A549 (cell line): Measurements from ENCODE around the gene FAAH. TPM values are rescaled to one million over a fixed set of nuclear protein-coding genes. Genes with fewer than 3 reads are reported as not detected.

Experiments used
- ATAC-seq, 2 experiments: fragments of 200-7000 bp in 1 of 2; fragments of >200 bp in 1 of 2; cut with Nextera tagmentation in 1 of 2; cut with Tn5 transposase in 1 of 2; 3 replicates each; pipeline versions ENCODE4 v1.8.0 to v1.9.1; 2018 to 2020; ENCODE audit warnings: mild to moderate bottlenecking in 1 of 2, moderate library complexity in 1 of 2
- CTCF ChIA-PET: fragments of 300-600 bp; sonication (Branson Sonifier 250); formaldehyde crosslinking; extraction: SDS; loops from one replicate; lab custom pipeline; 2021; ENCODE audit warnings: antibody characterized with exemption, inconsistent platforms; lab: Yijun Ruan, JAX
- POLR2A ChIA-PET: fragments of 350-600 bp; formaldehyde crosslinking; extraction: SDS; loops from one replicate; lab custom pipeline; 2021; ENCODE audit warnings: antibody characterized with exemption, inconsistent platforms; lab: Yijun Ruan, JAX
- DNase-seq, 2 experiments: peaks; one replicate each; pipeline versions ENCODE4 v3.0.0 to v3.0.0-alpha.2; 2011 to 2016; ENCODE audit warnings: low read depth in 1 of 2, low spot score in 1 of 2
- FAIRE-seq: peaks from 2 replicates; lab custom pipeline; 2011; peaks lifted over from hg19 to GRCh38; lab: Jason Lieb, UNC
- H3K27ac ChIP-seq, 2 experiments: fragments of >200 bp; sonication (Bioruptor Twin); formaldehyde crosslinking; 3 replicates each; pipeline ENCODE4 v1.5.1; 2016 to 2017
- H3K4me1 ChIP-seq: fragments of >200 bp; sonication (Bioruptor Twin); formaldehyde crosslinking; 3 replicates; pipeline ENCODE4 v1.6.1; 2016
- H3K4me2 ChIP-seq: fragments of >200 bp; sonication (Bioruptor Twin); formaldehyde crosslinking; 3 replicates; pipeline ENCODE4 v1.6.1; 2016
- H3K4me3 ChIP-seq: fragments of >200 bp; sonication (Bioruptor Twin); formaldehyde crosslinking; 3 replicates; pipeline ENCODE4 v1.5.1; 2016
- H3K9me3 ChIP-seq: fragments of >200 bp; sonication (Bioruptor Twin); formaldehyde crosslinking; 3 replicates; pipeline ENCODE4 v1.6.1; 2016
- BCL3 ChIP-seq: fragments of >200 bp; sonication (Bioruptor Twin); formaldehyde crosslinking; IDR thresholded peaks from 3 replicates; pipeline ENCODE4 v1.6.1; 2016
- CBX2 ChIP-seq: fragments of 200-600 bp; sonication (generic); IDR thresholded peaks from 2 replicates; pipeline ENCODE4 v1.6.1; 2016; ENCODE audit warnings: low read depth, mild to moderate bottlenecking, borderline replicate concordance
- CHD2 ChIP-seq: fragments of 150-350 bp; IDR thresholded peaks from 2 replicates; pipeline ENCODE4 v1.6.1; 2014; ENCODE audit warnings: low read length; ENCODE audit not compliant: partially characterized antibody
- CHD4 ChIP-seq: fragments of 200-600 bp; sonication (generic); IDR thresholded peaks from 2 replicates; pipeline ENCODE4 v1.6.1; 2016; ENCODE audit warnings: antibody characterized with exemption, mild to moderate bottlenecking, borderline replicate concordance
- E2F6 ChIP-seq: IDR thresholded peaks from 2 replicates; pipeline ENCODE4 v1.6.1; 2012; ENCODE audit warnings: low read depth, borderline replicate concordance
- EHMT2 ChIP-seq: fragments of 200-600 bp; sonication (generic); IDR thresholded peaks from 2 replicates; pipeline ENCODE4 v1.6.1; 2016; ENCODE audit warnings: antibody characterized with exemption, low read depth, mild to moderate bottlenecking, moderate library complexity
- ELK1 ChIP-seq: fragments of 150-350 bp; IDR thresholded peaks from 2 replicates; pipeline ENCODE4 v1.6.1; 2014; ENCODE audit warnings: low read depth, mild to moderate bottlenecking, low read length
- EP300 ChIP-seq, 2 experiments: fragments of >200 bp; sonication (Bioruptor Twin); formaldehyde crosslinking; IDR thresholded peaks; 2 replicates in 1 of 2; 3 replicates in 1 of 2; pipeline ENCODE4 v1.6.1; 2016 to 2017
- ESRRA ChIP-seq: fragments of 150-350 bp; IDR thresholded peaks from 2 replicates; pipeline ENCODE4 v1.6.1; 2014; ENCODE audit warnings: mild to moderate bottlenecking, low read length, borderline replicate concordance
- GATA3 ChIP-seq: IDR thresholded peaks from 2 replicates; pipeline ENCODE4 v1.6.1; 2012; ENCODE audit warnings: borderline replicate concordance
- HOXA7 ChIP-seq: fragments of 250-450 bp; sonication (Bioruptor Pico); IDR thresholded peaks from 2 replicates; pipeline ENCODE4 v1.5.0; 2020; ENCODE audit warnings: mild to moderate bottlenecking, moderate library complexity
- HOXB13 ChIP-seq: fragments of 250-450 bp; sonication (Bioruptor Pico); IDR thresholded peaks from 2 replicates; pipeline ENCODE4 v1.5.0; 2020; ENCODE audit warnings: low read depth, mild to moderate bottlenecking, moderate library complexity
- HOXB5 ChIP-seq: fragments of 250-450 bp; sonication (Bioruptor Pico); IDR thresholded peaks from 2 replicates; pipeline ENCODE4 v1.5.0; 2020; ENCODE audit warnings: mild to moderate bottlenecking, moderate library complexity
- JUNB ChIP-seq: fragments of >200 bp; sonication (Bioruptor Twin); formaldehyde crosslinking; IDR thresholded peaks from 2 replicates; pipeline ENCODE4 v1.6.1; 2016
- MAX ChIP-seq: IDR thresholded peaks from 2 replicates; pipeline ENCODE4 v1.6.1; 2012
- MAZ ChIP-seq: fragments of 150-350 bp; IDR thresholded peaks from 2 replicates; pipeline ENCODE4 v1.6.1; 2014; ENCODE audit warnings: antibody characterized with exemption, low read depth, low read length, borderline replicate concordance
- PBX3 ChIP-seq: IDR thresholded peaks from 2 replicates; pipeline ENCODE4 v1.6.1; 2012
- PHF8 ChIP-seq: fragments of 200-600 bp; sonication (generic); IDR thresholded peaks from 2 replicates; pipeline ENCODE4 v1.6.1; 2016; ENCODE audit warnings: low read depth, mild to moderate bottlenecking, antibody characterized with exemption, moderate library complexity, borderline replicate concordance
- POLR2A ChIP-seq: IDR thresholded peaks from 2 replicates; pipeline ENCODE4 v1.6.1; 2012; ENCODE audit warnings: mild to moderate bottlenecking, low read length
- RCOR1 ChIP-seq: fragments of 150-350 bp; IDR thresholded peaks from 2 replicates; pipeline ENCODE4 v1.6.1; 2014; ENCODE audit warnings: antibody characterized with exemption, low read length, low read depth
- RNF2 ChIP-seq: fragments of 200-600 bp; sonication (generic); IDR thresholded peaks from 2 replicates; pipeline ENCODE4 v1.6.1; 2016; ENCODE audit warnings: low read depth, mild to moderate bottlenecking, antibody characterized with exemption, moderate library complexity, borderline replicate concordance
- SMC3 ChIP-seq: fragments of >200 bp; sonication (Bioruptor Twin); formaldehyde crosslinking; IDR thresholded peaks from 3 replicates; pipeline ENCODE4 v1.6.1; 2018; ENCODE audit warnings: inconsistent platforms
- SREBF2 ChIP-seq: fragments of 450-650 bp; IDR thresholded peaks from 2 replicates; pipeline ENCODE4 v1.6.1; 2014; ENCODE audit warnings: mild to moderate bottlenecking, moderate library complexity
- TFCP2L1 ChIP-seq: fragments of 250-450 bp; sonication (Bioruptor Pico); IDR thresholded peaks from 2 replicates; pipeline ENCODE4 v1.5.0; 2021; ENCODE audit warnings: mild to moderate bottlenecking
- TP53 ChIP-seq: fragments of 250-450 bp; sonication (Bioruptor Pico); IDR thresholded peaks from 2 replicates; pipeline ENCODE4 v1.5.0; 2021; ENCODE audit warnings: mild to moderate bottlenecking, moderate library complexity
- USF2 ChIP-seq: fragments of 450-650 bp; IDR thresholded peaks from 2 replicates; pipeline ENCODE4 v1.6.1; 2014; ENCODE audit warnings: antibody characterized with exemption
- ZNF302 ChIP-seq: fragments of 250-450 bp; sonication (Bioruptor Pico); IDR thresholded peaks from 2 replicates; pipeline ENCODE4 v1.9.0; 2021; ENCODE audit warnings: inconsistent platforms, mild to moderate bottlenecking, moderate library complexity
- WGBS: methylation state at CpG from one replicate; pipeline ENCODE4 v1.1.6; 2017; ENCODE audit errors: missing lambda C conversion rate; 5-methylcytosine and 5-hydroxymethylcytosine counted together
- polyA plus RNA-seq, 4 experiments: library from polyadenylated mRNA; depleted of rRNA in 3 of 4; stranded (reverse); fragments of >200 nt; fragmentation: RNase III in 1 of 4; extraction: RNeasy Plus Mini Kit Qiagen cat#74134 plus additional on column Dnase treatment in 1 of 4; gene quantifications; 2 replicates in 3 of 4; 3 replicates in 1 of 4; pipeline ENCODE4 v1.2.3, GENCODE V29; 2011 to 2017

The FAAH gene
- polyA plus RNA-seq, 2 of the 4 experiments (the other 2 are of a cell fraction), result 1.2 to 1.3 TPM

GRCh38 chr1:46409063-46409372, 14.9 kb downstream of the FAAH start (continued):
- no peak for TF ChIP-seq ELK1
- no peak for TF ChIP-seq CHD4
- no peak for TF ChIP-seq ESRRA
- TF ChIP-seq POLR2A, result no peak
- no peak for TF ChIP-seq PHF8
- no peak for TF ChIP-seq TP53 (CRISPR knock-in tag)

- Histone ChIP-seq H3K4me3 (no peak overlapping the region), H3K27ac (no peak overlapping the region), H3K4me1 (no peaks in the 10 kb centered on the region), H3K4me2 (no peak overlapping the region), H3K9me3 (no peaks in the 10 kb centered on the region)
- no peak for FAIRE-seq
- no peak for DNase-seq
- ATAC-seq, result no peak
- ChIA-PET CTCF (interaction anchor here (0.8 to 7.1 kb wide), 4 partner anchors 12 to 138 kb away, joined by 3 to 49 read pairs (median 4); no protein-coding TSS in a partner anchor), POLR2A (no interaction called here)
- 79% methylated on average over 9 of the region's 17 CpGs for WGBS
- TF ChIP-seq HOXA7 (CRISPR knock-in tag) (no peak), RCOR1 (no peak), MAZ (no peak), EHMT2 (no peak), SREBF2 (no peak), SMC3 (no peak), TFCP2L1 (no peak), CBX2 (no peak), RNF2 (no peak), PBX3 (no peak), TP53 (CRISPR knock-in tag) (no peak), GATA3 (no peak), JUNB (no peak)
Measured at GRCh38 chr1:46410156-46411009, 16.3 kb downstream of the FAAH start.

GRCh38 chr1:46411010-46411405, 16.9 kb downstream of the FAAH start:
- POLR2A ChIA-PET, result no interaction called here
- no peak overlapping the region for H3K27ac ChIP-seq
- ATAC-seq (no peak), FAIRE-seq (no peak), DNase-seq (no peak)
- no peak overlapping the region for H3K4me3 ChIP-seq
- CTCF ChIA-PET, result interaction anchor here (0.6 to 0.9 kb wide), 5 partner anchors 11 to 137 kb away, joined by 3 to 4 read pairs (median 3); no protein-coding TSS in a partner anchor
- H3K4me1 ChIP-seq, result no peaks in the 10 kb centered on the region
- 81% methylated on average over 3 of the region's 7 CpGs for WGBS
- H3K9me3 ChIP-seq, result no peaks in the 10 kb centered on the region
- TF ChIP-seq ZNF302 (CRISPR knock-in tag) (no peak), EP300 (IDR thresholded peaks at IDR 0.05) (no peak), MAX (no peak), TP53 (CRISPR knock-in tag) (no peak), USF2 (no peak), HOXB13 (no peak), BCL3 (no peak), CBX2 (no peak), RCOR1 (no peak), E2F6 (no peak), EHMT2 (no peak), CHD2 (no peak), GATA3 (no peak), HOXB5 (CRISPR knock-in tag) (no peak)
- H3K4me2 ChIP-seq, result no peak overlapping the region
